ENCODE measurements around the gene CAGE1. TPM values are rescaled to one million over a fixed set of nuclear protein-coding genes. Genes with fewer than 3 reads are reported as not detected.

Gene CAGE1
- total and polyA plus RNA-seq, 10 of the 15 experiments (the other 5 are each of a cell fraction or from before 2014, with no cell fraction given) = 0.03 to 0.42 (median 0.08) TPM; not detected in 3

GRCh38 chr6:7438011-7438410, 48.5 kb upstream of the CAGE1 start:
- CTCF ChIA-PET = no interaction called here
- no peak for DNase-seq (ENCODE audit: low read depth, low spot score)

More at GRCh38 chr6:7438011-7438410, 48.5 kb upstream of the CAGE1 start:
- ATAC-seq (no peak), FAIRE-seq (no peak)
- no TSS peak for BruUV-seq (replicated peaks)
- in situ Hi-C loops (cut with MboI) (no loop called here), intact Hi-C loops (cut with micrococcal nuclease; ENCODE audit: unreplicated experiment) (no loop called here)
- H3K27me3 ChIP-seq (replicated peaks in 1 of 2; ENCODE audit: control insufficient read depth in 2 of 2, insufficient read depth in 2 of 2, low read length in 1 of 2) = no peaks in the 10 kb centered on the region
- no peaks in the 10 kb centered on the region for H3K79me2 ChIP-seq (ENCODE audit: control insufficient read depth, insufficient read depth, low read length)
- H2AFZ ChIP-seq (ENCODE audit: control insufficient read depth, low read depth, low read length) = no peak overlapping the region
- H3K27ac ChIP-seq (ENCODE audit: control insufficient read depth, insufficient read depth) = no peak overlapping the region
- RAD21 ChIA-PET (ENCODE audit: unreplicated experiment) = no interaction called here
- H3K4me1 ChIP-seq (ENCODE audit: control insufficient read depth, insufficient read depth, low read length) = no peaks in the 10 kb centered on the region
- no peak overlapping the region for H3K4me2 ChIP-seq (ENCODE audit: control insufficient read depth, insufficient read depth)
- POLR2A ChIA-PET = no interaction called here
- TF ChIP-seq SMARCA5 (IDR thresholded peaks at IDR 0.05) (no peak), TBL1XR1 (IDR thresholded peaks at IDR 0.05; ENCODE audit: low read depth, low read length) (no peak), RELA (IDR thresholded peaks at IDR 0.05; ENCODE audit: borderline replicate concordance, partially characterized antibody) (no peak), ATF3 (IDR thresholded peaks at IDR 0.05; ENCODE audit: borderline replicate concordance, extremely low read depth, low read depth, low read length) (no peak), SUPT20H (IDR thresholded peaks at IDR 0.05; ENCODE audit: borderline replicate concordance, control insufficient read depth, low read depth, low read length) (no peak), NR2C2 (IDR thresholded peaks at IDR 0.05; ENCODE audit: borderline replicate concordance, control insufficient read depth, insufficient read length, low read depth) (no peak), ZNF207 (IDR thresholded peaks at IDR 0.05; ENCODE audit: borderline replicate concordance) (no peak), ESRRA (IDR thresholded peaks at IDR 0.05; ENCODE audit: low read length) (no peak), SMAD1 (IDR thresholded peaks at IDR 0.05; ENCODE audit: low read depth, partially characterized antibody) (no peak), REST (IDR thresholded peaks at IDR 0.05; ENCODE audit: low read depth, low read length) (no peak), YY1 (IDR thresholded peaks at IDR 0.05; ENCODE audit: low read depth, low read length) (no peak), NR2C1 (IDR thresholded peaks at IDR 0.05) (no peak), USF1 (IDR thresholded peaks at IDR 0.05; ENCODE audit: borderline replicate concordance, extremely low read length, insufficient read depth, low read depth, low read length) (no peak), SMAD5 (IDR thresholded peaks at IDR 0.05; ENCODE audit: low read depth) (no peak), YBX1 (IDR thresholded peaks at IDR 0.05) (no peak), HCFC1 (IDR thresholded peaks at IDR 0.05; ENCODE audit: low read length) (no peak)
- 97% methylated on average over 3 of the region's 3 CpGs for WGBS (ENCODE audit: insufficient coverage, insufficient replicate concordance, low lambda C conversion rate, missing lambda C conversion rate)
- H3K36me3 ChIP-seq (ENCODE audit: control insufficient read depth in 2 of 2, insufficient read depth in 2 of 2, low read length in 1 of 2) = no peaks in the 10 kb centered on the region
- SMC1A ChIA-PET (ENCODE audit: uncharacterized antibody, unreplicated experiment) = interaction anchor here (1.0 kb wide), 1 partner anchor 19 kb away, joined by 3 read pairs; no protein-coding TSS in a partner anchor
- H3K9ac ChIP-seq (ENCODE audit: control insufficient read depth, insufficient read depth, low read length) = no peak overlapping the region
- no peak overlapping the region for H3K4me3 ChIP-seq
- H3K9me3 ChIP-seq (replicated peaks; ENCODE audit: control insufficient read depth, insufficient read depth, low read length) = no peaks in the 10 kb centered on the region; the same call in 2 of the 3 replicates
- H4K20me1 ChIP-seq (ENCODE audit: control insufficient read depth, insufficient read depth) = no peaks in the 10 kb centered on the region

Data from GM12878 (cell line).